Left hindlimb (tissue), 1 donor: Measurements from ENCODE around the gene TAF5.
A peak's percentile ranks its signal among the peaks of the same experiment; 100 is the strongest.
"Not testable (repeated sequence)": the region's sequence is repeated elsewhere in the genome, so short reads cannot be mapped to it uniquely, and the experiment has no call there.

ENCODE experiments used
- DNase-seq: peaks from one replicate; pipeline ENCODE4 v3.0.0-alpha.2; 2018

TAF5 gene

GRCh38 chr10:103367782-103368518 is at the start of gene TAF5:
Gene TAF5, plus strand, starts transcription at chr10:103367976. Its CDS starts 14 bp downstream, at chr10:103367990.
- DNase-seq = peak; percentile 93

DNA sequence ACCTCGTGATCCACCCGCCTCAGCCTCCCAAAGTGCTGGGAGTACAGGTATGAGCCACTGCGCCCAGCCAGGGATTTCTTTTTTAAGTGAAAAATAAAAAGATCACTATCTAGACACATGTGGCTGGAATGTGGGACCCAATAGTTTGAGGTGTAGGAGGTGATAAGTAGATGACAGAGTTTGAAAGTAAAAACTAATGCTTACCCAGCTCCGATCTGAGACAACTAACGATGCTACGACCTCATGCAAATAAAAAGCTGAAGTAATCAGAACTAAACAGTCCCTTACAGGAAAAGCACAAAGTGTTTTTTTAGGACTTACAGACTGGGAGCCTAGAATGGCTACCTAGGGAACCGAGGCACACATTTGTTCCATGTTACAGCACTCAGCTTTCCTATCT is 39.9 kb upstream of the TAF5 start:
- DNase-seq = no peak

- no peak for DNase-seq
Observed at GRCh38 chr10:103333934-103334520, 33.7 kb upstream of the TAF5 start.

DNA sequence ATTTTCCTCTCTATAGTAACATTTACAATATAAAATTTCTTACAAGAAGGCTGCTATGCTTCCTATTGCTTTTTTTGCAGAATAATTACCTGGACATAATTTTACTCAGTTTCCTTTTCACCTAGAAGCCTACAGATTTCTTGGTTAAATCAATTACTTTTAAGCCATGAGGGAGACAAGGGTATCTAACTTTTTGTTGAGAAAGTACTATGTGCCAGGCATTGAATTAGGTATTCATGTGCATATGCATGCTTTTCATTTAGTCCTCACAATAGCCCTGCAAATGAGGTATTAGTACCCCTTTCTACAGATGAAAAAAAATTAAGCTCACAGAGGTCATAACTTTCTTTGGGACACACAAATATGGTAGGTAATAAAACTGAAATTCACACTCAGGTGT is 33.2 kb upstream of the TAF5 start:
- DNase-seq = no peak

DNA sequence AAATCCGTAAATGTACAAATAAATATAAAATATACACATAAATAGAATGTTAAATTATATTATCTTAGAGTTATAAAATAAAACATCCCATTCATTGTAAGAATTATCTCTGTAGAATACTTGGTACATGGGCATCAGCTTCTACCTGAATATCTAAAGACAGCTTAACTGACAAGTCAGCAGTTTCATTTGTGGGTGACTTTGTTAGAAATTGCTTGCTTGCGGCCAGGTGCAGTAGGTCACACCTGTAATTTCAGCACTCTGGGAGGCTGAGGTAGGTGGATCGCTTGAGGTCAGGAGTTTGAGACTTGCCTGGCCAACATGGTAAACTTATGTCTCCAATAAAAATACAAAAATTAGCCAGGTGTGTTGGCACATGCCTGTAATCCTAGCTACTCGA is 31.4 kb upstream of the TAF5 start:
- no peak for DNase-seq

DNA sequence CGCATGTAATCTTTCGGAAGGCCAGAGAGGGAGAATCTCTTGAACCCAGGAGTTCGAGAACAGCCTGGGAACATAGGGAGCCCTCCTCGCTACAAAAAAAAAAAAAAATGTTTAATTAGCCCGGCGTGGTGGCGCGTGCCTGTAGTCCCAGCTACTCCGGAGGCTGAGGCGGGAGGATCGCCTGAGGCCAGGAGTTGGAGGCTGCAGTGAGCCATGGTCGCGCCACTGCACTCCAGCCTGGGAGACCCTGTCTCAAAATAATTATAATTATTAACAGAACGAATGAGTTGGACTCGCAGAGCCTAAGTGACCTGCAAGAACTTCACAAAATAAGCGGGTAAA is 17.6 kb upstream of the TAF5 start:
- DNase-seq = peak; percentile 28

DNA sequence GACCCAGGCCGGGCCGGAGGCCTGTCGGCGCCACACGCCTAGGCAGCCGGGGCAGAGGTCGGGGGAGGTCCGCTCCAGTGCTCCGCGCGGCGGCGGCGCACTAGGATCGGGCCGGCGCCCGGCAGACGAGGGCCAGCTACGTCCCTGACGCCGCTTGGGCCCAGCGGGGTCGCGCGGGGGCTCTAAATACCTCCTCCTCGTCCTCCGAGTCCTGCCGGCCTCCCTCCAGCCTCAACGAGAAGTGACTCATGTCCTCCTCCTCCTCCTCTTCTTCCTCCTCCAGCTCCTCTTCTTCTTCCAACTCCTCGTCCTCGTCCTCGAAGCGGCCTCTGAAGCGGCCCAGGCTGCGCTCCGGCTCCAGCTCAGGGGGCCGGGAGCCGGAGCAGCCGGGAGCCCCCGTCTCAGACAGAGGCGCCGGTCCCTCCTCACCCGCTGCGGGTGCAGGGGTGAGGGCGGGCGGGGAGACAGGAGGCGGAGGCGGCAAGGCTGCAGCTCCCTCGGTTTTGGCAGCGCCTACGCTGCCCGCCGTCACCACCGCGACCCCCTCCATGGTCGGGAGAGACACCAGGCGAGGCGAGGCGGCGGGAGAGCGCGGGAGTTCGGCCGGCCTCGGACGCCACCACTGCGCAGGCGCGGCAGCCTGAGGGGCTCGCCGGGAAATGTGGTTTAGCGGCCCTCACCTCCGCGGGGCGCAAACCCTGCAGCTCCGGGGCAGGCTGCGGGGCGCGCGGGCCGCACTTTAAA is 17.1 kb upstream of the TAF5 start, which contains the start of gene PCGF6:
Gene PCGF6 (minus strand): TSS at position 624 of the 744 bp plus-strand sequence. CDS start 74 bp downstream, at position 550.
- DNase-seq = peak; percentile 92

- no peak for DNase-seq
Observed at GRCh38 chr10:103353281-103353680, 14.5 kb upstream of the TAF5 start.

DNA sequence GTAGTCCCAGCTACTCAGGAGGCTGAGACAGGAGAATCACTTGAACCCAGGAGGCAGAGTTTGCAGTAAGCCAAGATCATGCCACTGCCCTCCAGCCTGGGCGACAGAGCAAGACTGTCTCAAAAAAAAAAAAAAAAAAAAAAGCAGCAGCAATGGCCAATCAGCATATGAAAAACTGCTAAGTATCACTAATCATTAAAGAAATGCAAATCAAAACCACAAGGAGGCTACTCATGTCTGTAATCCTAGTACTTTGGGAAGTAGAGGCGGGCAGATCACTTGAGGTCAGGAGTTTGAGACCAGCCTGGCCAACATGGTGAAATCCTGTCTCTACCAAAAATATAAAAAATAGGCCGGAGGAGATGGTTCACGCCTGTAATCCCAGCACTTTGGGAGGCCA is 13.2 kb upstream of the TAF5 start:
- not testable (repeated sequence) for DNase-seq

DNA sequence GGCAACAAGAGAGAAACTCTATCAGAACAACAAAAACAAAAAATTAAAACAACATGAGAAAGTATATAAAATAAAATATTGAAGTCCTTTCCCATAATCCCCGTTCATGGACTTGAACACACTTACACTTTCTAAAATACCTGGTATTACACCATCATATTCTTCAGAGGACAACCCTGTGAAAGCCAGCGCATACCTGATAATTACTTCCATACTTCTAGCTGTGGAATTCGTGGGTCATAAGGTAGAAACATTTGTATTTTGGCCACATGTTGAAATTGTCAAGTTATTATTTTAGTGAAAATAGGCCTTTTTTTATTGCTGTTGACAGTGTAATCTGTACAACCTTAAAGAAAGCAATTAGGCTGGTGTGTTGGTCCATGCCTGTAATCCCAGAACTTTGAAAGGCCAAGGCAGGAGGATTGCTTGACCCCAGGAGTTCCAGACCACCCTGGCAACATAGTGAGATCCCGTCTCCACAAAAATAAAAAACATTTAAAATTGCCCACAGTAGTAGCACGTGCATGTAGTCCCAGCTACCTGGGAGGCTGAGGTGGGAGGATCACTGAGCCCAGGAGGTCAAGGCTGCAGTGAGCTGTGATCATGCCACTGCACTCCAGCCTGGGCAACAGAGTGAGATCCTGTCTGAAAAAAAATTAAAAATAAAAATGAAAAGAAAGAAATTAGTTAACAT is 11.7 kb upstream of the TAF5 start:
- DNase-seq = no peak

DNA sequence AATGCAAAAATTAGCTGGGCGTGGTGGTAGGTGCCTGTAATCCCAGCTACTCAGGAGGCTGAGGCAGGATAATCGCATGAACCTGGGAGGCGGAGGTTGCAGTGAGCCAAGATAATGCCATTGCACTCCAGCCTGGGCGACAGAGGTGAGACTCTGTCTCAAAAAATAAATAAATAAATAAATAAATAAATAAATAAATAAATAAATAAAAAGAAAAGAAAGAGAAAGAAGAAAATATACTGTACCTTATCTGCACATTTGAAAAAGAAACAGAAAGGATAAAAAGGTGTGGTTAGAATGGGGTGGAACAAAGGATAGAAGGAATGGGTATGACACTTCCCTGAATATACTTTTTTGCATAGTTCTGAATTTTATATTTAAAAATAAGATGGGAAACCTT is 8.3 kb upstream of the TAF5 start:
- DNase-seq = not testable (repeated sequence)

DNA sequence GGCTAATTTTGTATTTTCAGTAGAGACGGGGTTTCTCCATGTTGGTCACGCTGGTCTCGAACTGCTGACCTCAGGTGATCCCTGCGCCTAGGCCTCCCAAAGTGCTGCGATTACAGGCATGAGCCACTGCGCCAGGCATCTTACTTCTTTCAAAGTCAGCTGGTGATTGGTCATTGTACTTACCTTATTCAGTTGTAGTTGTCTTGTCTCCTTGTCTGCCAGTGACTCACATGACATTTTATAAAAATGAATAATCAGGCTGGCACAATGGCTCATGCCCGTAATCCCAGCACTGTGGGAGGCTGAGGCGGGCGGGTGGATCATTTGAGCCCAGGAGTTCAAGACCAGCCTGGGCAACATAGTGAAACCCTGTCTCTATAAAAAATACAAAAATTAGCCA is 7.0 kb upstream of the TAF5 start:
- not testable (repeated sequence) for DNase-seq

- DNase-seq = no peak
Observed at GRCh38 chr10:103367379-103367781, 396 bp upstream of the TAF5 start.

- no peak for DNase-seq
Observed at GRCh38 chr10:103373544-103373943, 5.8 kb downstream of the TAF5 start.

DNA sequence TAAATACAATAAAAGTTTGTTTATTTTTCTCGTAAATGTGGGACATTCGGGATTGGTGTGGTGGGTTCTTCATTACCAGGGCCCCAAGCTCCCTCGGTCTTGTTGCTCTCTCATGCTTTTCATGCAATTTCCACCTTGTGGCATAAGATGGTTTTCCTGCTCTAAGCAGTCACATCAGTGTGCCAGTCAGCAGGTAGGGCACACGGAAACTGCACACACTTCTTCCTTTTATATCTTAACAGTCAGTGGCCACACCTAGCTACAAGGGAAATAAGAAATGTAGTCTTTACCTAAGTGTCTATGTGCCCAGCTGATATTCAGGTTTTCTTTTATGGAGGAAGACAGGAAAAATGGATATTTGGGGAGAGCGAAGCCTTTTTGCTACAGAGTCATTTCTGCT is 6.5 kb downstream of the TAF5 start:
- no peak for DNase-seq

- no peak for DNase-seq
Observed at GRCh38 chr10:103382769-103383168, 15.0 kb downstream of the TAF5 start.

DNA sequence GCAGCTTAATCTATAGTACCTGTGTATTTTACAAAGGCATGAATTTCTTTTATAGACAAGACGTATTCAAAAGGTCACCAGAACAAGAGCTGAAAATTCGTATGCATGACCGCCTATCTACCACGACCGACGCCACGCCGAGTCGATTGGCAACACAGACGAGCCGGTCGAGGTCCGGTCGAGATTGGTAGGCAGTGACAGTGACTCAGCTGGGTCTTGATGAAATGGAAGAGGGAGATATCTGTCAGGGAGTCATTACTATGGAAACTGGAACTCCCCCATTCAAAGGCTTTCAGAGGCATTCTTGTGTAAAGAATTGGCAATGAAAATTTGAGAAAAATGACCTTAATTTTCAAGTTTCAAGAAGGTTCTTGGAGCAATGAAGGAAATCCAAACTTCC is 26.4 kb downstream of the TAF5 start:
- no peak for DNase-seq

GRCh38 chr10:103395754-103396066 is 27.9 kb downstream of the TAF5 start:
- DNase-seq = no peak

DNA sequence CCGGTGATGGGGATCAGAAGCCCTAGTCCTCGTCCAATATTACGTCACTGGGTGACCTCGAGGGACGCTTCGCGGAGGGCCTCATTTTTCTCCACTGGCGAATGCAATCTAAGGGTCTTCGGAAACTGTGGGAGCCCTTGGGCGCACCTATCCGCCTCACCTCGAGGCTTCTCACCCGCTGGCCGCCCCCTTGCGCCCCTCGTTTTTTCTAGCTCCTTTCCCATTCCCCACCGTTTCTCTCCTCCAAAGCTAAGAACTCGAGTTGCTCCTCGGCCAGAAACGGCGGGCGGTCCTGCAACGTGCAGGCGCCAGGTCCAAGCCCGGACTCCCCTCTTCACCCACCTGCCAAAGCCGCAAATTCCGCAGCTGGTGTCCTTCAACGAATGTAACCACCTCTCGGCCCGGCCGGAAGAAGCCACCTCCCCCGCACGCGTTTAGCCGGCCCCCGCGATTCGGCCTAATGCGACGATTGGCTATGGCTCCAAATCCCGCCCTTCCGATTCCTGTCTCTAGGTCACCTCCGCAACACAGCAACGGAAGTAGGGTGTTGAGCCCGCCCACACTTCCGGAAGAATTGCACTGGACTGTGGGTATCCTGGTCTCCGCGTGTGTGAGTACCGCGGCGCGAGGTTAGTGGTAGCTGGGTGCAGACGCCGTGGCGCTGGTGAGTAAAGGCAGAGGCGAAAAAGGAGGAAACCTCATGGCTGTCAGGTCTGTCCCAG is 28.5 kb downstream of the TAF5 start, which contains the start of the genes ATP5MK and PDCD11:
Gene ATP5MK (minus strand): TSS at position 409 of the 722 bp plus-strand sequence. CDS start 4,018 bp downstream, outside the sequence.
Gene PDCD11 (plus strand): TSS at position 560 of the 722 bp plus-strand sequence. CDS start 1,801 bp downstream, outside the sequence.
- DNase-seq = peak; percentile 97

DNA sequence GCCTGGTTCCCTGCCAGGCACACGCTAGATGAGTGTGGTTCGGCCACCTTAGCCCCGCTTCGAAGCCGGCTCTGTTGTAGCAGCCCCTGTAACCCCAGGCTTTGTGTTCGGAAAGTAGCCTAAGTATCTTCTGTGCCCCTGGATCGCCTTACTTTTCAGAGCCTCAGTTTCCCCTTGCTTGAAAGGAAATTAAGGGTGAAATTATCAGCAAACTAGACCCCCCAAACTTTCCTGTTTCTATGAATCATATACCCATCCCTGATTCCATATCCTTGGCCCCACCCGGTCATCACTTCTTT is 29.0 kb downstream of the TAF5 start:
- DNase-seq = no peak

DNA sequence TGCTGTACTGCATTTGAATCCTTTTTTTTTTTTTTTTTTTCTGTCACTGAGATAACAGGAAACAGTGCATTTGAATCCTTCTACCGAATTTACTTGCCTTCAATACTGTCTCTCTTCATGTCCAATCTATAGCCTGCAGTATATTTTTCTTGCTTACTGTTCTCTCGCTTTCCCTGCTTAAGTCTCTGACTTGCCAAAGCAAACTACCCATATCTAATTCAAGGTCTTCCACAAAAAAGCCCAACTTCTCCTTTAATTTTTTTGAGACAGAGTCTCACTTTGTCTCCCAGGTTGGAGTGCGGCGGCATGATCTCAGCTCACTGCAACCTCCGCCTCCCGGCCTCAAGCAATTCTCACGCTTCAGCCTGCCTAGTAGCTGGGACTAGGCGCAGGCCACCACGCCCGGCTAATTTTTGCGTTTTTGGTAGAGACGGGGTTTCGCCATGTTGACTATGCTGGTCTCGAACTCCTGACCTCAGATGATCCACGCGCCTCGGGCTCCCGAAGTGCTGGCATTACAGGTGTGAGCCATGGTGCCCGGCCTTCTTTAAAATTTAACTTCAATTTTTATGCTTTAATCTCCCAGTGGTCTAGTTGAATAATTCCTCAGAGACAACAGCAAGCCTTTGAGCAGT is 29.5 kb downstream of the TAF5 start:
- no peak for DNase-seq

DNA sequence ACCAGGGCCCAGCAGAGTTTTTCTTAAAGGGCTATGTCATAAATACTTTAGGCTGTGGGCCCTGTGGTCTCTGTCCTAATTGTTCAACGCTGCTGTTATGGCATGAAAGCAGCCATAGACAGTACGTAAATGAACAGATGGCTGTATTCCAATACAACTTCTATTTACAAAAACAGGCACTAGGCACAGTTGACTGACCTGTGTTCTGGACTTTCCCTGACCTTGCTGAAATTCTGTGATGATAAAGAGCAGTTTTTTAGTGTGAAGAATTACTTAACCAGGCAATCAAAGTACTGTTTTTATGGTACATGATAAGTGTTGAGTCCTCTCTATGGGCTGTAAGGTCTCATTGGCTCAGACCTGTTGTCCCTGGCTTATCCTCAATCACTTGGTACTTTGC is 45.8 kb downstream of the TAF5 start:
- DNase-seq = no peak
